Medulla oblongata (tissue), 1 donor: Measurements from ENCODE around the gene LRBA.

ENCODE experiments used
- DNase-seq: peaks from one replicate; pipeline ENCODE4 v3.0.0-alpha.2; 2015; ENCODE audit errors: extremely low spot score

LRBA gene

DNA sequence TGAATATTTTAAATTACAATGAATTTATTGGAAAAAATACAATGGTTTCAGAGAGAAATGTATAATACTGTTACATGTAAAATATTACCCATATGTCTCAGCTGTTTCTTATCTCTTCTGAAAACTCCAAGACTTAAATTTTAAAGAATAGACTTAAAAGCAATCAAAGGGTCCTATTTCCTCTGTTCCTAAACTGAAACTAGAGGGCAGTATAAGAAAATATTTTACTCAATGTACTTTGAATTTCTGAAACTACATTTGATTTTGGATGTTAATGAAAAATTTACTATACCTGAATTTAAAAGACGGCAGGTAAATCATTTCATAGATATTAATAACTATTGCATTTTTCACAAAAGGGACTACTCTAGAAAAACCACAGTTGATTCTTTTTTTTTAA is 200.2 kb downstream of the LRBA start:
- no peak for DNase-seq

DNA sequence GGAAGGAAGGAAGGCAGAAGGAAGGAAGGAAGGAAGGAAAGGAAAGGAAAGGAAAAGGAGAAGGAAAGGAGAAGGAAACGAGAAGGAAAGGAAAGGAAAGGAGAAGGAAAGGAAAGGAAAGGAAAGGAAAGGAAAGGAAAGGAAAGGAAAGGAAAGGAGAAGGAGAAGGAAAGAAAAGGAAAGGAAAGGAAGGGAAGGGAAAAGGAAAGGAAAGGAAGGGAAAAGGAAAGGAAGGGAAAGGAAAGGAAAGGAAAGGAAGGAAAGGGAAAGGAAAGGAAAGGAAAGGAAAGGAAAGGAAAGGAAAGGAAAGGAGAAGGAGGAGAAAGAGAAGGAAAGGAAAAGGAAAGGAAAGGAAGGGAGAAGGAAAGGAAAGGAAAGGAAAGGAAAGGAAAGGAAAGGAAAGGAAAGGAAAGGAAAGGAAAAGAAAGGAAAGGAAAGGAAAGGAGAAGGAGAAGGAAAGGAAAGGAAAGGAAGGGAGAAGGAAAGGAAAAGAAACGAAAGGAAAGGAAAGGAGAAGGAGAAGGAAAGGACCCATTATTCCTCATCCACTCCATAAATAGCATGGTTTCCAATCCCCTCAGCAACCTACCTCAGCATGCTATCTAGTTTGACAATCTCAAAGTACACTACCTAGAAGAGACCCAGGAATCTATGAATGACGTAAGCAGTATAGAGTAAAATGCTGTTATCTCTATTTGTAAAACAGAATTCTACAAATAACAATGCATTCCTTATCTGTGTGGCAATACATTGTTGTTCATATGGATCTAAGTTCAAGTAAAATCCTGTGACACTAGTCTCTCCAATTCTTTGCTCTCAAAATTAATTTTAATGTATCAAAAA is 209.7 kb downstream of the LRBA start:
- no peak for DNase-seq

DNA sequence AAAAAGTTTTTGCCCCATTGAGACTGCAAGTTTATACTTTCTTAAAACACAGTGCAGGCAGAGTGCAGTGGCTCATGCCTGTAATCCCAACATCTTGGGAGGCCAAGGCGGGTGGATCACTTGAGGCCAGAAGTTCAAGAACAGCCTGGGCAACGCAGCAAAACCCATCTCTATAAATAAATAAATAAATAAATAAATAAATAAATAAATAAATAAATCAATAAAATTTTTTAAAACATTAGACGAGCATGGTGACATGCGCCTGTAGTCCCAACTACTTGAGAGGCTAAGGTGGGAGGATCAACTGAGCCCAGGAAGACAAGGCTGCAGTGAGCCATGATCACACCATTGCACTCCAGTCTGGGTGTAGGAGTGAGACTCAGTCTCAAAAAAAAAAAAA is 213.3 kb downstream of the LRBA start:
- DNase-seq, result no peak

DNA sequence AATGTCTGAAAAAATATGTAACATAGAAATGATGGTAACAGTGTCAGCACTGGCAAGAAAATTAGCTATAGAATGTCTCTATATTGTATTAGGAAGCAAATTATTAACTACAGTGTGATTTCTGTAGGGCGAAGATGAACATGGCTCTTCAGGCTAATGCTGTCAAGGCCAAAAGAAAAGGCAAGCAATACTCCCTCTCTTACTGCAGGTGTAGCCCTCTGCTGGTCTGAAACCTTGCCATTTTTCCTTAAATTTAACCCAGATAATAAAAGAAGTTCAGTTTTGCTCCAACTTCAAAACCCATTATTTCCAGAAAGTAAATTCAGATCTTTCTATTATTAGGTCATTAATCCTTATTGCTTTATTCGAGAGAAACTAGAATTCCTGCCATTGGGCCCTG is 215.9 kb downstream of the LRBA start:
- no peak for DNase-seq

DNA sequence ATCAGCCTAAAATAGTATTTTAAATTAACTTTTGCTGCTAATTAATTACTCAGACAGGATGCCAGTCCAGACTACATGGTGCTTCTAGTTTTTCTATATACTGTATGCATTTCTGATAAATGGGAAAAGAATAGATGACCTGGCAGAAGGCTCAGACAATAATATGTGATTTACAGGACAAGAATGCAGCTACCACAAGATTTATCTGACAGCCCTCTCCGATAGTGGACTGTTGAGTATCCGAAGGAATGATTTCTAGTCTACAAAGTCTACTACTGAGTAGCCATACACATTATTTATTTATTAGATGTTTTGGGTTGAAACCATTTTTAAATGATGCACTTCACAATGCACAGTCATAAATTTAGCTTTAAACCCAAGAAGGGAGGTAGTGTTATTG is 220.4 kb downstream of the LRBA start:
- no peak for DNase-seq

DNA sequence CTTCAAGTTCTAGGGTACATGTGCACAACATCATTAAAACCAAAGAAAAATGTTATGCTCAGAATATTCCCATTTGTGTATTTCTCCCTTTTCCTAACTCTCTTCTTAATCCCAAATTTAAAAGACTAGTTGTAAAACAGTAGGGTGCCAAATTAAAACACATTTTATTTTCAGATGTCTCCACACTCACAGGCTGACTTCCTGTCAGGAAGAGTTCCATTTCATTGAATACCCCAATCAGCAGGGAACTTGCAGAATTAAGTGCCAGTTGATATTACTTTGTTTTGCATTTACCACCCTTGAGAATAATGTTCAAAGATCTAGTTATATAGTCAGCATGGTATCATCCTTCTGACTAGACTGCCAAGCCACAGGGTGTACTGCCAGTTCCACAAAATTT is 225.2 kb downstream of the LRBA start:
- no peak for DNase-seq

DNA sequence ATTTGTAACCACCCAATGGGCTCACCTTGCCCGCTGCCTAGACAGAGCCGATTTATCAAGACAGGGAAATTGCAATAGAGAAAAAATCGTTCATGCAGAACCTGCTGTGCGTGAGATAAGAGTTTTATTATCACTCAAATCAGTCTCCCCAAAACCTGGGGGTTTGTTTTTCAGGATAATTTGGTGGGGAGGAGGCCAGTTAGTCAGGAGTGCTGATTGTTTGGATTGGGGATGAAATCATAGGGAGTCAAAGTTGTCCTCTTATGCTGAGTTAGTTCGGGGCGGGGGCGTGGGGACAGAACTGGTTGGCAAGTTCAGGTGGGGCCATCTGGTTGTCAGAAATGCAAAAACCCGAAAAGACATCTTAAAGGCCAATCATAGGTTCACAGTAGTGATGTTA is 230.1 kb downstream of the LRBA start:
- DNase-seq, result no peak

DNA sequence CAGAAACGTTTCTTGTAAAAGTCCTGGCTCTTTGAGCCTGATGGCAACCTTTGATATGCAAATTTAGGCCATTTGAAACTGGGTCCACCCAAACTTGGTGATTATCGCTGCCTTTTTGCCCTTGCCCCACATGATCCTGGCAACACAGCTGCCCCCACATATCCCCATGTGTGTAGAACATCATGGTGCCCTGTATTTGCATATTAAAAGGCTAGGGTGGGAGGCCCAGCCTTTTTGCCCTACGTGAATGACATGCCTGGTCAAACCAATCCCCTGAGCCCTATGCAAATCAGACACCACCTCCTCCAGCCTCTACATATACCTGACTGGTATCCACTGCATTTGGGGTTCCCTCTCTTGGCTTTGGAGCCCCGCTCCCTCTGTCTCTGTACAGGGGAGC is 230.8 kb downstream of the LRBA start:
- DNase-seq, result no peak

DNA sequence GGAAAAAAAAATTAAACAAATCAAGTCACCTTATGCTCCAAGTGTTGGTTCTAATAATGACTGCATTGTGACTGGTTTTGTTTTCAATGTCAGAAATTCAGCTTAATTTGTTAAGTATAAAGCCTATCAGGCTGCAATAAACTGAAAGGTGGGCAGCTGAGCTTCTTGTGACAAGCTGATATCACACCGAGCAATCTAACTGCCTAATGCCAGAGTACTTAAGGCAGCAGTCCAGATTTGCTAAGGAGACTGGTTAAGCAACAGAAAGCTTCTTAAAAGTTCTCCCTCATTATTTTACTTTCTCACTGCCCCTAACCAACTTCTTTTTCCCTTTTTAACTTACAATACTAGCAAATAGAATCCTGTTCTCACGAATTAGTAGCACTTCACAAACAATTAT is 232.2 kb downstream of the LRBA start:
- DNase-seq, result peak; percentile 4

DNA sequence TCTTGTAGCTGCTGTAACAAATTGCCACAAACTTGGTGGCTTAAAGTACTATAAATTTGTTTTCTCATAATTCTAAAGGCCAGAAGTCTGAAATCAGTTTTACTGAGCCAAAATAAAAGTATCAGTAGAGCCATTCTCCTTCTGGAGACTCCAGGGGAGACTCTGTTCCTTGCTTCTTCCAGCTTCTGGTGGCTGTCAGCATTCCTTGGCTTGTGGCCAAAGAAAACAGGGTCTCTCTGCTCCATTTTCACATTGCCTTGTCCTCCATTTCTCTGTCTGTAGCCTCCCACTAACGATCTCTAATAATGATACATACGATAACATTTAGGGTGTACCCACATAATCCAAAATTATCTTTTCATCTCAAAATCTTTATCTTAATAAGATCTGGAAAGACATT is 232.8 kb downstream of the LRBA start:
- DNase-seq, result peak; percentile 43

DNA sequence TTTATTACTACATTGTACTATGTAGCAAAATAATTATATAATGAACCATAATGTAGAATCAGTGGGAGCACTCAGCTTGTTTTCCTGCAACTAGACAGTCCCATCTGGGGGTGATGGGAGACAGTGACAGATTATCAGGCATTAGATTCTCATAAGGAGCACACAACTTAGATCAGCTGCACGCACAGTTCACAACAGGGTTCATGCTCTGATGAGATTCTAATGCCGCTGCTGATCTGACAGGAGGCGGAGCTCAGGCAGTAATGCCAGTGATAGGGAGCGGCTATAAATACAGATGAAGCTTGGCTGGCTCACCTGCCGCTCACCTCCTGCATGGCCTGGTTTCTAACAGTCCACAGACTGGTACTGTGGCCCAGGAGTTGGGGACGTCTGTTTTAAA is 233.9 kb downstream of the LRBA start:
- no peak for DNase-seq

DNA sequence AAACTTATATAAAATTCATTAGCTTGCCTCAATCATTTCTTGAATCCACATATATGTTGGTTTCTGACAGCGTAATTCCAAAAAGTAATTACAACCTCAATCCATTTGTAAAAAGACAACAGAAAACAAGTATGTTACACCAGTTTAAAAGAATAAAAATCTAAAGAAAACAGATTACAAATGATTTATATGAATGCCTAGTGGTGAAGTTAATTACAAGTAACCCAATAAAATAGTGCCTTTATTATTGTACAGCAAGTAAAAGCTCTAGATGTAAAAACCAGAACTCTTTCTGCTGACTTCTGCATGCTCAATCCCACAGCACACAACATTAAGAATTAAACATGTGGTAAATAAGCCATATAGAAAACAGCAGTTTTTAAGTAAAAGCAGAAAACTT is 235.4 kb downstream of the LRBA start:
- no peak for DNase-seq

DNA sequence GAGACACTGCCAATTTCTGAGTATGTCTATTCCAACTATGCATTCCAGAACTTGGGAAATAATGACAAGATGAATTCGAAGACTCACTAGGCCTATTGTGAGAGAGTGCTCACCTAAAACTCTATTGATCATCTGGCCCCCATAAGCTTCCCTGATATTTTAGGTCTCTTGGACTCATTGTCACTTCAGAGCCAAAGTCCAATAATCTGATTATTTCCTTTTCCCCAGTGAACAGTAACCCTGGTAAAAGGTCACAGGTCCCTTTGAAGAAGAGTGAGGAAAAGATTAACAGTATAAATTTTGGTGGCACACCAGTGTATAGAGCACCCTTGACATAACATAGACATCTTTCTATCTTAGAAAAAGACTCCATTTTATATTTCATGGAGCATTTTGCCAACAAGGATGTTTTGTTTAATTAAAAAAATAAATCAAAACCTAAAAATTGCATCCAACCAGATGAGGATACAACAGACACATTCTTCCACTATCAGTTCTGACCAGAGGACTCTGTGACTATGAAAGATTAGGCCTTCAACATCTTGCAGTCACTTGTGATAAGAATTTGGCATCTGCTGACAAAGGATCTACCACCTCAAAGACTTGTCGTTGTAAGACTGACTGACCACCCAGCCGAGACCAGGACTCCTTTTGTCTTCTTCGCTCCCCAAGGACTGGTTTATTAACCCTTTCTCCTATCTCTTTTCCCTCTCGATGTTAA is 241.2 kb downstream of the LRBA start:
- DNase-seq, result no peak

DNA sequence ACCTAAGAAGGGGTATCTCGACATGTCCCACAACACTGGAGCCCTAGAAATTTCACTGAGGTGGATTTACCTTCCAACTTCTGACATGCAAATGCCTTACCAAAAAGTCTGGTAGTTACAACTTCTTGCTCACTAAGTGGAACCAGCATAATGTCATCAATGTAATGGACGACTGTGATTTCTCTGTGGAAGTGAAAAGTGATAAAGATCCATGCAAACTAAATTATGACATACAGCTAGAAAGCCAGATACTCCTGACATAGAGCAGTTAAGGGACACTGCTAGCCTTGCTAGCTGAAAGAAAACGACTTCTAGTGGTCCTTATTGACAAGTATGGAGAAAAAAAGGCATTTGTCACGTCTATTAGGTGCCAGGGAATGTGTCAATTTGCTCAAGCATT is 242.1 kb downstream of the LRBA start:
- DNase-seq, result no peak

DNA sequence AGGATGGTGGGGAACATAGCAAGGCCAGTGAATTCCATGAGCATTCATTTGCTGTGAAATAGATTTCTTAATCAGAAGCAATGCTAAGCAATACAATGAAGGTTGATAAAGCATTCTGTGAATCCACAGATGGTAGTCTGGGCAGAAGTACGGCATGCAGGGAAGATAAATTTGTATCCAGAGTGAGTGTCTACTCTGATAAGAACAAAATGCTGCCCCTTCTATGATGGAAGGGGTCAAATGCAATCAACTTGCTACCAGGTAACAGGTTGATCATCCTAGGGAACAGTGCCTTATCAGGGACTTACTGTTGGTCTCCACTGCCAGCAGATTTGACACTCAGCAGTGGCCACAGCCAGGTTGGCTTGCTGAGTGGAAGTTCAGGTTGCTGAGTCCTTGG is 243.7 kb downstream of the LRBA start:
- no peak for DNase-seq

DNA sequence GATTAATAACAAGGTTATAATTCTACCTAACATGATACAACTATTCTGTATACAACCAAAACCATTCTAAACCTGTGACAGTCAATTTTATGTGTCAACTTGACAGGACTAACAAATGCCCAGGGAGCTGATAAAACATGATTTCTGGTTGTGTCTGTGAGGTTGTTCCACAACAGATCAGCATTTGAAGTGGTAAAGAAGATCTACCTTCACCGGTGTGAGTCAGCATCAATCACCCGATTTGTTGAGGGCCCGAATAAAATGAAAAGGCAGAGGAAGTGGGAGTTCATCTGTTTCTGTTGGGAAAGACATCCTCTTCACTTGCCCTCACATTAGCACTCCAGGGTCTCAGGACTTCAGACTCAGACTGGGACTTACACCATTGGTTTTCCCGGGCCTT is 245.2 kb downstream of the LRBA start:
- no peak for DNase-seq

DNA sequence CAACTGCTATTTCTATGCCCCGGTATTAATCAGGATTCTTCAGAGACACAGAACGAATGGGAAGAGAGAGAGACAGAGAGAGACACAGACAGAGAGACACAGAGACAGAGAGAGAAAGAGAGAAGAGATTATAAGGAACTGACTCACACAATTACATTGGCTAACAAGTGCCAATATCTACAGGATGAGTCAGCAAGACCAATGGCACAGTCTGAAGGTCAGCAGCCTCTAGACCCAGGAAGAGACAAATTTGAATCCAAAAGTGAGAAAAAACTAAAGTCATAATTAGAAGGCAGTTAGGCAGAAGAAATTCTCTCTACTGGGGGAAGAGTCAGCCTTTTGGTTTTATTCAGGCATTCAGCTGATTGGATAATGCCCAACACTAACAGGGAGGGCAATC is 245.8 kb downstream of the LRBA start:
- no peak for DNase-seq

DNA sequence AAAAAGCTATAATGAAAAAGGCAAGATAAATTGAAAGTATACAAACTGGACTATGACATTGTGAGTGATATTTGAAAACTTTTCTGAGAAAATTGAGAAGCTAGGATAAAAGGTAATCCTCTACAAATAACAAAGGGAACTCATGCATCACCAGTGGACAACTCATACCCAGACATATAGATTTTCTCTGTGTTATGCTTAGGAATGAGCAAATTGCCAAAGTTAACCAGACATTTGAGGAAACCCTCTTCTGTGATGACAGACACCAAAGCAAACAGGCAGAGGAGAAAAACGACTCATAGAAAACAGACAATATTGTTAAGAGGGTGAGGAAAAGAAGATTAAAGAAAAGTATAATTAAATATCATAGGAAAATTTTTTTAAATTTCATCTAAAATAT is 246.6 kb downstream of the LRBA start:
- no peak for DNase-seq

DNA sequence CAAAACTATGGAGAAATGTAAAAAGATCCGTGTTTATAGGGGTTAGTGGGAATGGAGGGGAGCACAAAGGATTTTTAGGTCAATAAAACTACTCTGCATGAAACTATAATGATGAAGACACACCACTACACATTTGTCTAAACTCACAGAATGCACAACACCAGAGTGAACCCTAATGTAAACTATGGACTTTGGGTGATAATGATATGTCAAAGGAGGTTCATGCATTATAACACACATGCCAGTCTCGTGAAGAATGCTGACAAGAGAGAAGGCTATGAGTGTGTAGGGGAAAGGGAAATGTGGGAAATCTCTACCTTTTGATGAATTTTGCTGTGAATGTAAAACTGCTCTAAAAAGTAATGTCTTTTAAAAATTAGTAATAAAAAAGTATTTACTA is 249.9 kb downstream of the LRBA start:
- no peak for DNase-seq

DNA sequence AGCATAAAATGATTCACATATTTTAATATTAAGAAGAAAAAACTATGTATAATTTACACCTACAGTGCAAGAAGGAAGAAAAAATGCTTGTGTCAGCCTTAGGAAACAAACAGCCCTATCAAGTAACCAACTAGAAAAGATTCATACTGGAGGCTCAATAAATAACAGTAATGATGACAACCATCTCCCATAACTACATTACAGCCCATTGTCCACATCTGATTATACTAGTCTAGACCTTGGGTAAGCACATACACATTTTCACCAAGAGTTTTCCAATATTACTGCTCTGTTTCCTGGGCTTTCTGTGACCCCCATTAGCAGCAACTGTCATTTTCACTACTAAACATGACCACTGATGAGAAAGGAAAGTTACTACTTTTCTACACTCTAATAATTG is 263.4 kb downstream of the LRBA start:
- no peak for DNase-seq

DNA sequence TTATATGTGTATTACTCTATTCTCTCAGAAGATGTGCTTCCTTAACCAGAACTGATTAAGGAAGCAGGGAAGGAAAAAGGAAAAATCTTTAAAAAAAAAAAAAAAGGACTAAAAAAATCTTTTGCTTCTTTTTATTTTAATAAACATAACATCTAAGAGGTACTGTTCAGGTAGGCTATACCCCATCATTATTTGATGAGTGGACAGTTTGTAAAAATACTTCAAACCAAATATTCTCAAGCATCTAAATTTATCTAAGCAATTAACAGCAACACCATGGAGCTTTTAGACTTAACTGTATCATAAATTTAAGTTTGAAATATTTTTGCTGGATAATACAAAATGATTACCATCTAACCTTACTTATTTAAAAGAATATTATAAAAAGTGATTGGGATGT is 264.3 kb downstream of the LRBA start:
- DNase-seq, result no peak

DNA sequence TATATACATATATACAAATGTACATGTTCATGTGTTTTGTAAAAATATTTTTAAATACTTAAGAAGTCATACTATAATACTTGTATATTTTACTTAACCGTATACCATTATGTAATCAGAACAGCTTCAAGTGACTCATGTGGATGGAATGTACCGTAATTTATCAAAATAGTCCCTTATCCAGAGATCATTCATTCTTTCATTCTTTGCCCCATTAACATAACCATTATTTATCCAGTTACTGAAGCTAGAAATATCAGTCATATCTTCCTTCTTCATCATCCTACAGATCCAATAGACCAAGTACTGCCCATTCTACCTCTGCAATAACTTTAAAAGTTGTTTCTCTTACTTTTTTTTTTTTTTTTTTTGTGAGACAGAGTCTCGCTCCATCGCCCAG is 268.9 kb downstream of the LRBA start:
- DNase-seq, result no peak

DNA sequence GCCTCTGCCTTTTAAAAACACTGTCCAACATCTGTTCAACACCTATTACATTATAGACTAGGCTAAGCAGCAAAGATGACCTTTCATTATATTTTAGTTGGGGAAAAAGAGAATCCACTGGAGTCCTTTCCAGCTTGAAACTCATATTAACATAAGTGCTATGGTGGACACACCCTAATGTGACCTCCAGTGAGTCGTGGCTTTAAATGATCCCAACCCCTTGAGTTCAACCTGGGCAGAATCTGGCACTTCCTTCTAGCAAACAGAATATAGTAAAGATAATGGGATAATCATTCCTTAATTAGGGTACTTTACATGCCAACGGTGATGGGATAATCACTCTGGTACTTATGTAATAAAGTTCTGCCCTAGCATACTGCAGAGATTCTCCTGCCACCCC is 270.5 kb downstream of the LRBA start:
- DNase-seq, result no peak
